HG03060 (cell line): ENCODE measurements around the gene SPATA31A6.
"Not testable (repeated sequence)": the region's sequence is repeated elsewhere in the genome, so short reads cannot be mapped to it uniquely, and the experiment has no call there.

Source experiments
- ATAC-seq: cut with Tn5 transposase; IDR thresholded peaks from one replicate; pipeline ENCODE4 v1.9.1; 2021; ENCODE audit warnings: low read depth, moderate number of reproducible peaks; ENCODE audit not compliant: unreplicated experiment

Gene SPATA31A6

DNA sequence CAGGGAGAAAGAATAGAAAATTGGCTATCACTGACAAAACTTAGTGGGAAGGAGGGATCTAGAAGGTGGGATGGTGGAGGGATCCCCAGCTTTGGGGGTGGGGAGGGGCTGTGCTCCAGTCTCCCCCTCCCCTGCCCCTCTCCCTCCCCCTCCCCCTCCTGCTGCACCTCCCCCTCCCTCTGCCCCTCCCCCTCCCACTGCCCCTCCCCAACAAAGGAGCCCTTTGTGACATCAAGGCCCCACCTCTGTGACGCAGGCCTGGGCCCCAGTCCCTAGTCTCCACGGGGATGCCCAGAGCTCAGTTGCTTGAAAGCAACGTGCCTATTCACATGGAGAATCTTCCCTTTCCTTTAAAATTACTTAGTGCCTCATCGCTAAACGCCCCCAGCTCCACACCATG is at the start of gene SPATA31A6:
Gene SPATA31A6 (plus strand): TSS at position 301 of the 400 bp plus-strand sequence. CDS start 29 bp downstream, at position 330.
- ATAC-seq = not testable (repeated sequence)

DNA sequence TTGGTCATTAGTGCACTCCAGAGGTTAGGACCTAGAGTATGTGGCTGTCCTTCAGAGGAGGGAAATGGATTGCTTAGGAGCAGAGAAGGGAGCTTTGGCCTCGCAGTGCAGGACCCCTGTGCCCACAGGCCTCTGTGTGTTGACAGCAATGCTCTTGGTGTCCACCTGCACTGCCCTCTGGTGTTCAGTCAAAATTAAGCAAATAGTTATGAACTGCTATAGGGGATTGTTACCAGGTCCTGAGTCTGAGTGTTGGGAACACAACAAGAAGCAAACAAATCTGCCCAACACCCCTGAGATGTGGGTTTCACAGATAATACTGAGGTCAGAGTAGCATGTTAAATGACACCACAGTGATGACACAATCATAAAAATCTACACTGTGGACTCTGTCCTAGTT is 23.2 kb upstream of the SPATA31A6 start:
- ATAC-seq = not testable (repeated sequence)

DNA sequence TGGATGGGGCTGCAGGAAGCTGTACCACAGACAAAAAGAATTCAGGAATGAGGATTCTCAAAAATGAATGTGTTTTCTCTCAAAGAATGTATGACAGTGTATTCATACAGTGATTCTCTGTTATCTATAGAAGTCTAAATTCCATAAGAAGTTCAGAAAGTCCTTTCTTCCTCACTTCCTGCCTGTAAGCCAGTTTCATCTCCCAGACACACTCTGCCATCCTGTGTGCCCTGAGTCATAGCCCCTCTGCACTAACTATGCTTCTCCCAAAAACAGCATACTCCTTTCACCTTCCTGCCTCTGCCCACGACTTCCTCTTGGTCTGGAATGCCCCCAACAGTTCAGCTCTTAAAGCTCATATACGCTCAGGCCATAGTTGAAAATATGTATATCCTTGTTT is 36.4 kb downstream of the SPATA31A6 start:
- not testable (repeated sequence) for ATAC-seq

DNA sequence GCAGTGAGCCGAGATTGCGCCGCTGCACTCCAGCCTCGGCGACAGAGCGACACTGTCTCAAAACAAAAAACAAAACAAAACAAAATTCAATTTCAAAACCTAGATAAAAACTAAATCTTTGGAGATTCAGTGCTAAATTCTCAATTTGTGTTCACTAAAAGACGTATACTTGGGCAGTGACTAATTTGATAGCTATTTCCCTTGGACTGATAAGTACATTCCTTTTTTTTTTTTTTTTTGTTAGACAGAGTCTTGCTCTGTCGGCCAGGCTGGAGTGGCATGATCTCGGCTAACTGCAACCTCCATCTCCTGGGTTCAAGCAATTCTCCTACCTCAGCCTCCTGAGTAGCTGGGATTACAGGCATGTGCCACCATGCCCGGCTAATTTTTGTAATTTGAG is 39.8 kb downstream of the SPATA31A6 start:
- ATAC-seq = not testable (repeated sequence)

DNA sequence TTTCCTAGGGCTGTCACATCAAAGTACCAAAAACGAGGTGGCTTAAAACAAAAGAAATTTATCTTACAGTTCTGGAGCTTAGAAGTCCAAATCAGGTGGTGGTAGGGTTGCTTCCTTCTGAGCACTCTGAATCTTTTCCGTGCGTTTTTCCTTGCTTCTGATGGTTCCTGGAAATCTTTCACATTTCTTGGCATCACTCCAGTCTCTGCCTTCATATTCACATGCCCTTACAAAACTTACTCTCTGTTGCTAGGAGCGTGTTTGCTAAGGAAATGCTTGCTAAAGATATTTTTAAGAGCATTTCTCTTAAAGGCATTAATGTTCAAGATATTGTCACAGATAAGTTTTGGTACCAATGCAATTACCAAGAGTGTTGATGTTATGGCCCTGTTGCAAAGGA is 49.6 kb downstream of the SPATA31A6 start:
- ATAC-seq = not testable (repeated sequence)

DNA sequence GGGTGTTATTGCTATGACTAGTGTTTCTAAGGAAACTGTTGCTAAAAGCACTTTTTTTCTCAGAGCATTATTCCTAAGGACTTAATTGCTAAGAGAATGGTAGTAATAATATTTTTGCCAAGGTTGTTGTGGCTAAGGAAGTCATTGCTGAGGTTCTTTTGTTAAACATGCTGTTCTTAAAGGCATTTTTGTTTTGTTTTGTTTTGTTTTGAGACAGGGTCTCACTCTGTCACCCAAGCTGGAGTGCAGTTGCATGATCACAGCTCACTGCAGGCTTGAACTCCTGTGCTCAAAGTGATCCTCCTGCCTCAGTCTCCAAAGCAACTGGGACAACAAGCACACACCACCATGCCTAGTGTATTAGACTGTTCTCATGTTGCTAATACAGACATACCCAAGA is 51.2 kb downstream of the SPATA31A6 start:
- ATAC-seq = not testable (repeated sequence)

DNA sequence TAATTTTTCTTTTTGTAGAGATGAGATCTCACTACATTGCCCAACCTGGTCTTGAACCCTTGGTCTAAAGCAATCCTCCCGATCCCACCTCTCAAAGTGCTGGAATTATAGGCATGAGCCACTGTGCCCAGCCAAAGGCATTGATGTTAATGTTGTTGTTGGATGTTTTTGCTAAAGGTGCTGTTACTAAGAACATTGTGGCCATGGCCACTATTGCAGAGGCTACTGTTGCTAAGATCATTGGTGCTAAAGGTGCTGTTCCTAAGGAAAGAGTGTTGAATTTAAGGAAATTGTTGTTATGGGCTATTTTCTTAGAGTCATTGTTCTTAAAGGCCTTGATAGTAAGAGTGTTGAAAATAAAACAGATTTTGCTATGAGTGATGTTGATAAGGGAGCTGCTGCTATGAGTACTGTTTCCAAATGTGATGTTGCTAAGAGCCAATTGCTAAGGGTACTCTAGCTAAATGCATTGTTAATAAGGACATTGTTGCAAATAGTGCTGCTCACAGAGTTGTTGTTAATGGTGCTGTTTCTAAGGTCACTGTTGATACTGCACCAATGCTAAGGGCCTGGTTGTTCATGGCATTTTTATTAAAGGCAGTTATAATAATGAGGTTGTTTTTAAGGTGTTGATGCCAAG is 52.0 kb downstream of the SPATA31A6 start:
- not testable (repeated sequence) for ATAC-seq

DNA sequence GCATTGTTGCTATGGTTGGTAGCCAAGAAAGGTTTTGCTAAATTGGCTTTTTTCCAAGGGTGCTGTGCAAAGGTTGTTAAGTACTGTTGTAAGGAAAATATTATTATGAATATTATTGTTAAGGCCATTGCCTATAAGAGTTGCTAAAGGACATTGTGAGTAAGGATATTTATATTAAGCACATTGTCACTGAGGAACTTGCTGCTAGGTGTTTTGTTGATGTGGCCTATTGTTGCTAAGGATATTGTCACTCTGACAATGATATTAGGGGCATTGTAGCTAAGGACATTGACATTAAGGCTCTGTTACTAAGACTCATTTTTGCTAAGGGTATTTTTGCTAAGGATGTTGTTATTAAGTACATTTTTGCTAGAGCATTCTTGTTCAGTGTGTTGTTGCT is 52.6 kb downstream of the SPATA31A6 start:
- not testable (repeated sequence) for ATAC-seq

DNA sequence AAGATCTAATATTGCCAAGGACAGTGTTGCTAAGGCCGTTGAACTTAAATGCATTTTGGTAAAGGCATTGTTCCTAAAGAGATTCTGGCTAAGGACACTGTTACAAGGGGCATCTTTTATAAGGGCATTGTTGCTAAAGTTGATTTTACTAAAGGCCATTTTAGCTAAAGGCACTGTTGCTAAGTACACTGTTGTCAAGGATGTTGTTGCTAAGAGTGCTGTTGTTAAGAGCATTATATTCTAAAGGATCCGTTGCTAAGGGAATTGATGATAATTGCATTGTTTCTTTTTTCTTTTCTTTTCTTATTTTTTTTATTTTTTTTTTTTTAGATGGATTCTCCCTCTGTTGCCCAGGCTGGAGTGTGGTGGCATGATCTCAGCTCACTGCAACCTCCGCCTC is 53.9 kb downstream of the SPATA31A6 start:
- ATAC-seq = not testable (repeated sequence)

DNA sequence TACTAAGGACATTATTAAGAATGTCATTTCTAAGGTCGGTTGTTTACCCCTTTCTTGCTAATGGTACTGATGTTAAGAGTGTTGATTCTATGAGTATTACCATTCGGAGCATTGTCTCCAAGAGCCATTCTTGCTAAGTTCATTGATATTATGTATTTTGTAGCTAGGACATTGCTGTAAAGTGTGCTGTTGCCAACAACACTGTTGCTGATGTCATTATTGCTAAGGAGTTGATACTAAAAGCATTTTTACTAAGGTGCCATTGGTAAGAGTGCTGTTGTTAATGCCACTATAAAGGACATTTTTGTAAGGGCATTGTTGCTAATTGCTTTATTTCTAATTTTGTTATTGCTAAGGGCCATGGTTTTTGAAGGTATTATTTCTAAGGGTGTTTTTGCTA is 55.4 kb downstream of the SPATA31A6 start:
- ATAC-seq = not testable (repeated sequence)
